ENCODE measurements around the gene ST8SIA4.

The ST8SIA4 gene

DNA sequence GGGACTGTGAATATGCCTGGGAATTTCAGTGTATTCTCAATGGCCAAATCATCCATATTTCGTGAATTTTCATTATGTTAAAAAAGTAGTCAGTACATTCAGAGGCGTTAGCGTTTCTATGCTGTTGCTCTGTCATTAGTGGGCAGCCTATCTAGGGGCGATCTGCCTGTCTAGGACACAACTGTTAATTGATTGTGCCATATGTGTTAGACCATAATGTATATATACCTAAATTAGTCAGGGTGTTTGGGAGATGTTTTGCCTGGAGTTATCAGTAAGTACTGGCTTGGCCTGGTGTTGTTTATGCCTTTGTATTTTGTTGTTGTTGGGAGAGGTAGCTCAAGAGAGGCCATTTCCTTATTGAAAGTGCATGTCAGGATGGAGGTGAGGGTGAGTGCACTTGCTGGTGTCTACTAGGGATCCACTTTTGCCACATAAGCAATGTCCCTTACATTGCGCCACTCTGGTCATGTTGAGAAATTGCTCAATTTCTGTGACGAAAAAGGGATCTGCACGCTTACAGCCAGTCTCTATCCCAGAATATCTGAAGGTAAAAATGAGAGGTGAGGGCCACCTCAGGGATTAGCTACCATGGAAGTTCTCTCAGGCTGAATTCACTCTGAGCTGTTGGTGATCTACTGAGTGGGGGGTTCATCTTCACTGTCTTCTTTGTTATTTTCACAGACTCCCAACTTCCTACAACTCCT is 123.3 kb downstream of the ST8SIA4 start:
- no peak for DNase-seq

DNA sequence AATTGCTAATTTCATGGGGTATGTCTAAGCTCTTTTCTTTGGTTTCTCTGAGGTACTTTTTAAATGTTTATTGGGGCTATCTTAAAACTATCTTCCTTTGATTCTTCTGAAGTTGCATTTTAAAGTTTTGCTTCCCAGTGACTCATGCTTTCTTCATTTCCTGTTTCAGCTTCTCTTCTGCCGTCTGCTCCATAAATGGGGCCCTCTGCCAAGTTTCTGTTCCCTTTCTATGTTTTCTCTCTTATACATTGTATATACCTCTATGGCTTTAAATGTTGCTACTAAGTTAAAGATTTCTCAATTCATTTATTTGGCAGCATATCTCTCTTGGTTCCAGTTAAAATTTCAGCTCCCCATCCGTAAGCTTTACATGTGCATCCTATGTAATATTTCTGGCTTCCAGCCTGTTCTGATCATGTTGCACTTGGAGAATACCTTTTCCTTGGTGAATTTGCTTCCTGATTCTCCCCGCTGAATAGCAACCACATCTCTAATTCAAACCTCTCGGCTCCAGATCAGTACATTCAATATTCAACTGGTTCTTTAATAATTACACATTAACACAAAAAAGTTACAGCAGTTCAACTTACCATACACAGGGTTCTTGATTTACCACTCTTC is 125.3 kb downstream of the ST8SIA4 start:
- DNase-seq: no peak

DNA sequence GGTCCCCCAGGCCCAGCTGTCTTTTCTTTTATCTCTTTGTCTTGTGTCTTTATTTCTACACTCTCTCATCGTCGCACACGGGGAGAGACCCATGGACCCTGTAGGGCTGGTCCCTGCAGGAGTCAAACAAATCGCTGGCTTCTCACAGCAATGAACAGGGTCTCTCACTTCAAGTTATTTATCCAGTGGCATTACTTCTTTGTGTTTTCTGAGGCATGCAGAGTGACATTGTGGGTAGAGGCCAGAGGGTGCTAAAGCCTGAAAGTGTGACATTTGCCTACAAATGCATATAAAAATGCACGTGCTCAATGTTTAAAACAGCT is 127.6 kb downstream of the ST8SIA4 start:
- no peak for DNase-seq

DNA sequence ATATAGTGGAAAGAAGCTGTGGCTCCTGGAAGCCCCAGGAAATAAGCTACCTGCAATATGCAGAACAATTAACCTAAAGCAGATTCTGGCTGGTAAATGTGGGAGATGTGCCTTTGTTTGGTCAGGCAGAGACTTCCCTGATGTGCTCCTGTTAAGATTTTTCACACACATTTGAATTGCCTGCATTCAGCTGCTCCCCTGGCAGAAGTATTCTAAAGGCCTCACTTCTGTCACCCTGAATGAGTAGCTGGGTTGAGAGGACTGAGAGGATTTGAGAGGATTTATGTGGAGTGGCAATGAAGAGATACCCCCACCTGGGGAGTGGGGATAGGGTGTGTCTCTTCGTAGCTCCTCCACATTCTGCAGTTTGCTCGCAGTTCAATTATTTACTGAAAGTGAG is 130.5 kb downstream of the ST8SIA4 start:
- DNase-seq: no peak

DNA sequence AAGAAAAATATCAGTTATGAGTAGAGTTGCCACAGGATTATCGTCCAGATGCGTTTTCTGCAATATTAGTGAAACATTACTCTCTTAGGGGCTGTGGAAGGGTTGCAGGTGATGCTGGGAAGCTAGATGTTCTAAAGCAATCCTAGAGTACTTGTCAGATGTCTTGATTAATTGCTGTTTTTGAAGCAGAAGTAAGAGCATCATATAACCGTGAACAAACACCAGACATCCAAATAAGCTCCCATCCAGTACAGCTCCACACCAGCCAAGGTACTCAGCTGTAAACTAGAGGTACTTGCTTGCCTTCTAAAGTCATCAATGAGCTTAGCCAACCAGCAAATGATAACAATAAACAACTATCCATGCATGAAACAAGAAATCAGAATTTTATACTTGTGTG is 131.1 kb downstream of the ST8SIA4 start:
- DNase-seq: peak; percentile 20

DNA sequence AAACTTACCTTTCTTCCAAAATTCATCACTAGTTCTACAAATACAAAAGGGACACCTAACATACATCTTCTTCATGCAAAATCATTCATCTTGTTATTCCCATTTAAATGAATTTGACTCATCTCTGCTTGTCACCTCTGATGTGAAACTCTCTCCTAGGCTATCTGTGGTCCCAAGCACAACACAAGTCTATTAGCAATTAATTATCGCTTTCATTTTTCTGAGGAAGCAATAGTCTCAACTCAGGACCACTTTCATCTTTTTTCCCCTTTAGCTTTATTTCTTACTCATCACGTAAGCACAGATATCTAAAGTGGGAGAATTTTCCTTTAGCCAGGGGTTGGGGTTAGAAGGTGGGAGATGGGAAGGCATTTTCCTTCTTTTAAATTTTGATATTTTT is 131.9 kb downstream of the ST8SIA4 start:
- DNase-seq: no peak

DNA sequence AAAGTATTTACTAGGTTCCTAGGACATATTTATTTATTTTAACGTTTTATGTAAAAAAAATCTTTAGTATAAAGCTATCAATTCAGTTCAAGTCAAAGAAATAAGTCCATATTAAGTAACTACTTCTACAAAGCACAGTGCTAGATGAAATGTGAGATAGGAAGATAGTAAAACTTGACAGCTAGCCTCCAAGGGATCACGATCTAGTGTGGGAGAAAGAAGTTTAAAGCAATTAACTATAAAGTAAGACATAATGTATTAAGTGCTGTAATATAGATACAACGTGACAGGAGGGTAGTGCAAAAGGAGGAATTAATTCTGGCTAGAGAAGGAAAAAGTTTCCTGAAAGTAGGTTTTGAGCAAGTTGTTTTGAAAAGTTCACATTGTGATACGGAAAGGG is 134.9 kb downstream of the ST8SIA4 start:
- no peak for DNase-seq

DNA sequence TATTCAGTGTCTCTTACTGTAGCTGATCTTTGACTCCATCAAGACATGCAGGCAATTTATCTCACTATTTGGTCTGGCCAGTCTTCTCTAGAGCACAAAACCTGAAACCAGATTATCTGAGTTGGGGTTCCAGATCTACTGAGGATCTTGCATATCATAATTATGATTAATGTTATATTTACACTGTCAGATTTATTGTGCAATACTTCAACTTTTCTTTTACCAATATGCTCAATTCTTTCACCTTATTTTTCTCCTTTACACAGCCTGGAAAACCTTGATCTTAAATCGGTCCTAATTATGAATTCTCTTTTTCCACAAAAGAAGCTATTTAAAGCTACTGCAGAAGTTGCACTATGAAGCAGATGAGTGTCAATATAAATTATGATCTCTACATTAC is 140.1 kb downstream of the ST8SIA4 start:
- no peak for DNase-seq

DNA sequence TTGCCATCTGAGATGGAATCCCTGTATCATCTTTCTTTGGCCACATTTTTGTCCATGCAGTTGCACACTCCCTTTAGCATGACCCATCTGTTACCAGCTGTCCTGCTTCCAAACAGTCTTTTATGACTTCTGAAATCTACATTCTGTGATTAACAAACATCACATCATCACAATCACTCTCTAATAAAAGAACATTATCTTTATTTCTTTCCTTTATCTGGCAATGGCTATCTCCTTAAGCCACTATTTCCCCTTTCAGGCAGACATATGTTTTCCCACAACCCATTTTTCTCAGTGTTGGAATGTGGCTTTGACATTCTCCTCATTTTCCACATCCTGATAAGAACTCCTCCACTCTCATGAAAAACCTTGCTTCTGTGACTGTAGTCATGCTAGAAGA is 141.0 kb downstream of the ST8SIA4 start:
- no peak for DNase-seq

DNA sequence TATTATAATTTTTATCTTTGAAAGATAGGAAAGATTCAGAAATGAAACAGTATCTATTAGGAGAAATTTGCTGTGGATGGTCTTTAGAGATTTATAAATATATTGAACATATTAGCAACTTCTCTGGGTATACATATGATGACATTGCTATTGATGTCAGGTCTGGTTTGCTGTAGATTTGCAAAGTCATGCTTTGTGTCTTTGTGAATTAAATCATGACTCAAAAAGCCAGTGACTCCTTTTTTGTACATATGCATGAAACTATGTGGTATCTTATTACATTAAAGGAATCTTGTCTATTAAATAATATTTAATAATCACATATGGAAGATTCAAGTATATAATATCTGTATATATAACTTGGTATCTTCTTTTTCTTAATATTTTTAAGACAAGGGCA is 141.9 kb downstream of the ST8SIA4 start:
- no peak for DNase-seq

DNA sequence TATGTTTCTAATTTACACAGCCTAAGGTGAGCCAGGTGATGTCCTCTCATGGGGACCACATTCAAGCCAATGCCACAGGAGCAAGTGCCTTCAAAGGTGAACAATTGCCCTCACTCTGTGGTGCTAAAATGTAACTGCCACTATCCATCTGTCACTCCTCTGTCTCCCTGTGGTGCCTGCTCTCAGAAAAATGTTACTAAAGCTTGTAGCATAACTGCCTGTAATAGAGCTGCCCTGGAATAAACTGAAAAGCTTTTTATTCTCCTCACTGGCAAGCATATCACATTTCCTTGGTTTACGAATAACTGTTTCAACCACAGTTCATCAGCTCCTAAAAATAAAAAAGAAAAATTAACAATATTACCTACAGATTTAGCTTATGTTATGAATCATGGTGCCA is 142.4 kb downstream of the ST8SIA4 start:
- DNase-seq: no peak

DNA sequence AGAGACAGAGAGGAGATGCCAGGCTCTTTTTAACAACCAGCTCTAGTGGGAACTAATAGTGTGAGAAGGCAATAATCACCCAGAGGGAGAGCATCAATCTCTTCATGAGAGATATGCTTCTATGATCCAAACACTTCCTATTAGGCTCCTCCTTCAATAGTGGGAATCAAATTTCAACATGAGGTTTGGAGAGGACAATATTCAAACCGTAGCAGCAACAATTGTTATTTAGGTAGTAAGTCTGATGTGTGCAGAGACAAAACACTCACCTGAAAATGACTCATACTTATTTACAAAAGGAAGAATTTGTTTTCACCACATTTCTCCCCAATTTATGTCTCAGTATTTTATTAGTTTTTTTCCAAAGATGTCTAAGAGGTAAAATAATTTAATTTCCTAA is 144.3 kb downstream of the ST8SIA4 start:
- DNase-seq: no peak

DNA sequence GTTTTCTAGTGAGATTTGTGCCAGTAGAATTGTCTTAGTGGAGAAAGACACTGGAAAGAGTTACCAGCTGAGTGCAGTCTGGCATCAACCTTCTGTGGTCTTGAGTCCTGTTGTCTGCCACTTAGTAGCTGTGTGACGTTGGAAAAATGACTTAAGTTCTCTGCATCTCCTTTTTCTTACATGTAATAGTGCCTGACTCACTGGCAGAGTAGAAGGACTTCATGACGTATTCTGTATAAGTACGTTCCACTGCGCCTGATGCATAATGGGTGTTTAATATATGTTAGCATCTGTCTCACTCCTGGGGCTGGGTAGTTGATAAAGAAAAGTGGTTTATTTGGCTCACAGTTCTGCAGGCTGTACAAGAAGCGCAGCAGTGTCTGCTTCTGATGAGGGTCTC is 144.8 kb downstream of the ST8SIA4 start:
- no peak for DNase-seq

DNA sequence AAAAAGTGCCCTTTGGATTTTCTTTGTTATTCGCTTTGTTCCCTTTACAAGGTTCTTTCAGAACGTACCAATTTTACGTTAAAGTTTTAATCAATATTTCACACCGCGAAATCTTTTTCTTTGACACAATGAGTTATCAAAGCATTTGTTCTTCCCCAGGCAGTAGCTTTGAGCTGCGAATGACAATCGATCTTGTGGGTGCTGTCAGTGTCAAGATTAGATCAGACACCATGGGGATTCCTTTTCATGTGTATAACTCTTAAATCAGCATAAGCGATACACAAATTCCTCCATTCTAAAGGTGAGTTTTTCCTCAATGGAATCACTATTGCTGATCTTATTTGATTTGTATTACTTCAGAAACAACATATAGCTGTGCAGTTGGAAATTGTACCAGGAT is 145.5 kb downstream of the ST8SIA4 start:
- DNase-seq: no peak
